PFSK-1 (cell line): Measurements from ENCODE around the gene CT47C1.

Experiments
- FOXP2 ChIP-seq: optimal IDR thresholded peaks from 2 replicates; pipeline ENCODE3; 2011; ENCODE audit warnings: borderline replicate concordance, control low read depth, inconsistent platforms; ENCODE audit not compliant: insufficient read depth; ENCODE audit errors: extremely low read length, extremely low read depth
- POLR2AphosphoS5 ChIP-seq: IDR thresholded peaks from 2 replicates; pipeline ENCODE4 v1.6.1; 2012; ENCODE audit warnings: low read depth, mild to moderate bottlenecking, control low read depth, low read length, moderate library complexity
- REST ChIP-seq, 2 experiments: IDR thresholded peaks; 2 replicates each; pipeline versions ENCODE4 v1.6.1 to v1.8.0; 2011 to 2012; ENCODE audit warnings: low read depth in 2 of 2, low read length in 2 of 2, control low read depth in 1 of 2, inconsistent platforms in 1 of 2, mild to moderate bottlenecking in 1 of 2, moderate library complexity in 1 of 2; ENCODE audit not compliant: insufficient read depth in 1 of 2
- SIN3A ChIP-seq: IDR thresholded peaks from 2 replicates; pipeline ENCODE4 v1.6.1; 2012; ENCODE audit warnings: mild to moderate bottlenecking, low read length, moderate library complexity, borderline replicate concordance; ENCODE audit not compliant: insufficient read depth
- TAF1 ChIP-seq: IDR thresholded peaks from 2 replicates; pipeline ENCODE4 v1.6.1; 2012; ENCODE audit warnings: low read length, control low read depth, borderline replicate concordance; ENCODE audit not compliant: insufficient read depth

Gene CT47C1

GRCh38 chrX:119101168-119101567, 28.4 kb downstream of the CT47C1 start:
- no peak for TF ChIP-seq REST (IDR thresholded peaks at IDR 0.05; ENCODE audit: insufficient read depth in 1 of 2, low read depth in 2 of 2, low read length in 2 of 2)
- TF ChIP-seq SIN3A, result no peak
- TF ChIP-seq TAF1, result no peak
- no peak for TF ChIP-seq POLR2AphosphoS5
- TF ChIP-seq FOXP2, result no peak

GRCh38 chrX:119105826-119106225, 33.0 kb downstream of the CT47C1 start:
- TF ChIP-seq TAF1, result no peak
- no peak for TF ChIP-seq POLR2AphosphoS5
- TF ChIP-seq FOXP2, result no peak
- TF ChIP-seq REST (IDR thresholded peaks at IDR 0.05; ENCODE audit: insufficient read depth in 1 of 2, low read depth in 2 of 2, low read length in 2 of 2), result no peak
- no peak for TF ChIP-seq SIN3A

- TF ChIP-seq TAF1, result no peak
- no peak for TF ChIP-seq REST (IDR thresholded peaks at IDR 0.05; ENCODE audit: insufficient read depth in 1 of 2, low read depth in 2 of 2, low read length in 2 of 2)
- TF ChIP-seq SIN3A, result no peak
Observed at GRCh38 chrX:119107206-119107605, 34.4 kb downstream of the CT47C1 start.

GRCh38 chrX:119118780-119119395, 46.1 kb downstream of the CT47C1 start:
- no peak for TF ChIP-seq FOXP2
- TF ChIP-seq POLR2AphosphoS5, result no peak
- TF ChIP-seq SIN3A, result no peak

DNA sequence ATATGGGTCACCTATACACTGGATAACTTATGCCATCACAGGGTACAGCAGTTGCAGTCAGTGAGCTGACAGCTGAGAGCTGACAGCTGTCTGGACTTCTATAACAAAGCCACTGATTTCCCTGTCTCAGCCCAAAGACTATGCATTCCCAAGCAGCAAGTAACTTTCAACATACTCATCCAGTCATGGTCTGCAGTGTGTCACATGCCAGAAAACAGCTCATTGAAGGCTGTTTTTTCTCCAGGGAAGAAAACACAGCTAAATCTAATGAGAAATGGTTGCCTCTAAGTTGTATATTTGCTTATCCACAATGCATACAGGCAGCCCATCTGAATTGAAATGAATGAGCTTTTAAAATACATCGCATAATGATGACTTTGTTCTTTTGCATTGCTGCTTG, 48.5 kb downstream of the CT47C1 start:
- no peak for TF ChIP-seq SIN3A
- TF ChIP-seq FOXP2, result no peak
- no peak for TF ChIP-seq REST (IDR thresholded peaks at IDR 0.05; ENCODE audit: insufficient read depth in 1 of 2, low read depth in 2 of 2, low read length in 2 of 2)
- TF ChIP-seq TAF1, result no peak
- no peak for TF ChIP-seq POLR2AphosphoS5
